H1 (cell line): ENCODE measurements around the gene TNFRSF18. TPM values are rescaled to one million over a fixed set of nuclear protein-coding genes. Genes with fewer than 3 reads are reported as not detected.

Experiments
- CTCF ChIA-PET: fragments of 300-600 bp; sonication (Branson Sonifier 250); formaldehyde crosslinking; loops from one replicate; lab custom pipeline; 2021; ENCODE audit not compliant: partially characterized antibody; lab: Charles Lee
- POLR2A ChIA-PET: fragments of 300-600 bp; sonication (Branson Sonifier 250); formaldehyde crosslinking; loops from one replicate; lab custom pipeline; 2021; ENCODE audit warnings: inconsistent platforms; ENCODE audit not compliant: partially characterized antibody; lab: Charles Lee
- DNase-seq, 2 experiments: peaks; one replicate each; pipeline versions ENCODE4 v3.0.0 to v3.0.0-alpha.2; 2010 to 2022; ENCODE audit warnings: low spot score in 2 of 2, low read depth in 1 of 2, mixed read lengths in 1 of 2
- FAIRE-seq: peaks from 2 replicates; lab custom pipeline; 2011; peaks lifted over from hg19 to GRCh38; lab: Jason Lieb, UNC
- H2AFZ ChIP-seq: 2 replicates; pipeline ENCODE4 v1.8.1; 2012; ENCODE audit warnings: low read length, inconsistent platforms
- H2AK5ac ChIP-seq: 2 replicates; pipeline ENCODE4 v1.6.1; 2013; ENCODE audit warnings: low read depth, low read length
- H2BK120ac ChIP-seq: replicated peaks from 2 replicates; pipeline ENCODE3; 2013; ENCODE audit warnings: low read depth, low read length, inconsistent platforms
- H2BK12ac ChIP-seq: 2 replicates; pipeline ENCODE4 v1.6.1; 2013; ENCODE audit warnings: low read depth, low read length
- H2BK15ac ChIP-seq: 2 replicates; pipeline ENCODE4 v1.6.1; 2013; ENCODE audit warnings: low read length
- H2BK20ac ChIP-seq: 2 replicates; pipeline ENCODE4 v1.6.1; 2013; ENCODE audit warnings: low read length
- H2BK5ac ChIP-seq: 2 replicates; pipeline ENCODE4 v1.6.1; 2013; ENCODE audit warnings: low read depth, low read length
- H3K14ac ChIP-seq: 2 replicates; pipeline ENCODE4 v1.6.1; 2013; ENCODE audit warnings: inconsistent platforms; ENCODE audit not compliant: insufficient read length
- H3K18ac ChIP-seq: 2 replicates; pipeline ENCODE4 v1.6.1; 2013; ENCODE audit warnings: low read length; ENCODE audit errors: extremely low read depth
- H3K23ac ChIP-seq: 2 replicates; pipeline ENCODE4 v1.6.1; 2013; ENCODE audit warnings: inconsistent platforms; ENCODE audit not compliant: insufficient read length
- H3K23me2 ChIP-seq: 2 replicates; pipeline ENCODE4 v1.6.1; 2013; ENCODE audit warnings: low read depth, low read length
- H3K27ac ChIP-seq: 2 replicates; pipeline ENCODE4 v1.6.1; 2011; ENCODE audit warnings: low read depth, low read length, inconsistent platforms
- H3K27me3 ChIP-seq, 4 experiments: replicated peaks in 1 of 4; 1 replicate in 1 of 4; 2 replicates in 3 of 4; pipeline versions ENCODE4 v1.6.1 to v1.8.1; 2011 to 2013; ENCODE audit warnings: low read length in 3 of 4, mild to moderate bottlenecking in 3 of 4, inconsistent platforms in 2 of 4, mixed read lengths in 2 of 4, moderate library complexity in 1 of 4; ENCODE audit not compliant: control insufficient read depth in 3 of 4, insufficient read depth in 3 of 4; ENCODE audit errors: extremely low read depth in 1 of 4
- H3K36me3 ChIP-seq, 4 experiments: 2 replicates each; pipeline versions ENCODE4 v1.6.1 to v1.8.1; 2011 to 2013; ENCODE audit warnings: mild to moderate bottlenecking in 4 of 4, low read length in 3 of 4, moderate library complexity in 2 of 4, control low read depth in 1 of 4, inconsistent platforms in 1 of 4; ENCODE audit not compliant: insufficient read depth in 4 of 4, control insufficient read depth in 2 of 4
- H3K4ac ChIP-seq: replicated peaks from 2 replicates; pipeline ENCODE3; 2013; ENCODE audit warnings: low read length, low read depth, mixed read lengths, inconsistent platforms; ENCODE audit not compliant: insufficient read length
- H3K4me1 ChIP-seq, 4 experiments: replicated peaks in 1 of 4; 1 replicate in 1 of 4; 2 replicates in 3 of 4; pipeline versions ENCODE4 v1.6.1 to v1.8.1; 2011 to 2013; ENCODE audit warnings: low read length in 3 of 4, inconsistent platforms in 2 of 4, mixed read lengths in 1 of 4; ENCODE audit not compliant: insufficient read depth in 4 of 4, control insufficient read depth in 3 of 4
- H3K4me2 ChIP-seq, 2 experiments: 2 replicates each; pipeline versions ENCODE4 v1.6.1 to v1.8.1; 2011 to 2013; ENCODE audit warnings: low read depth in 2 of 2, low read length in 2 of 2, control low read depth in 1 of 2, inconsistent platforms in 1 of 2, mild to moderate bottlenecking in 1 of 2; ENCODE audit not compliant: insufficient read depth in 1 of 2
- H3K4me3 ChIP-seq, 4 experiments: fragments of 200-600, 300-600 bp in 1 of 4; sonication (generic), shearing (Covaris generic), sonication (Bioruptor Twin) in 1 of 4; 2 replicates each; pipeline versions ENCODE4 v1.5.1 to v1.8.1; 2011 to 2016; ENCODE audit warnings: low read length in 4 of 4, low read depth in 3 of 4, control low read depth in 2 of 4, inconsistent platforms in 2 of 4, mild to moderate bottlenecking in 2 of 4, mixed read lengths in 1 of 4, moderate library complexity in 1 of 4; ENCODE audit not compliant: insufficient read depth in 2 of 4; ENCODE audit errors: extremely low read depth in 1 of 4
- H3K56ac ChIP-seq: replicated peaks from 2 replicates; pipeline ENCODE3; 2013; ENCODE audit warnings: low read depth, mild to moderate bottlenecking, mixed read lengths, low read length, inconsistent platforms; ENCODE audit not compliant: insufficient read length
- H3K79me1 ChIP-seq: 2 replicates; pipeline ENCODE4 v1.6.1; 2013; ENCODE audit warnings: low read depth, low read length, control low read depth
- H3K79me2 ChIP-seq, 2 experiments: 2 replicates each; pipeline versions ENCODE4 v1.6.1 to v1.8.1; 2012 to 2013; ENCODE audit warnings: low read length in 2 of 2, mild to moderate bottlenecking in 2 of 2, inconsistent platforms in 1 of 2; ENCODE audit not compliant: insufficient read depth in 2 of 2, control insufficient read depth in 1 of 2
- H3K9ac ChIP-seq, 4 experiments: replicated peaks in 1 of 4; 1 replicate in 1 of 4; 2 replicates in 3 of 4; pipeline versions ENCODE4 v1.6.1 to v1.8.1; 2011 to 2013; ENCODE audit warnings: low read depth in 3 of 4, low read length in 3 of 4, control low read depth in 2 of 4, mild to moderate bottlenecking in 2 of 4, moderate library complexity in 2 of 4, inconsistent platforms in 1 of 4; ENCODE audit errors: extremely low read depth in 1 of 4
- H3K9me3 ChIP-seq, 2 experiments: 2 replicates each; pipeline versions ENCODE4 v1.6.1 to v1.8.1; 2012 to 2013; ENCODE audit warnings: mild to moderate bottlenecking in 2 of 2, moderate library complexity in 2 of 2, control low read depth in 1 of 2, inconsistent platforms in 1 of 2, low read depth in 1 of 2, low read length in 1 of 2, mixed read lengths in 1 of 2; ENCODE audit not compliant: insufficient read depth in 2 of 2
- H4K20me1 ChIP-seq, 2 experiments: replicated peaks in 1 of 2; 2 replicates each; pipeline versions ENCODE3 to v1.8.1; 2011 to 2013; ENCODE audit warnings: inconsistent platforms in 2 of 2, low read length in 2 of 2, mild to moderate bottlenecking in 1 of 2; ENCODE audit not compliant: insufficient read depth in 2 of 2, control insufficient read depth in 1 of 2
- H4K5ac ChIP-seq: 2 replicates; pipeline ENCODE4 v1.6.1; 2013; ENCODE audit warnings: low read length, low read depth, mixed read lengths, inconsistent platforms; ENCODE audit not compliant: insufficient read length
- H4K8ac ChIP-seq: 2 replicates; pipeline ENCODE4 v1.8.0; 2013; ENCODE audit warnings: mild to moderate bottlenecking, moderate library complexity, low read length, inconsistent platforms; ENCODE audit not compliant: insufficient read depth; ENCODE audit errors: extremely low read depth
- H4K91ac ChIP-seq: replicated peaks from 2 replicates; pipeline ENCODE3; 2013; ENCODE audit warnings: low read length, mixed read lengths, inconsistent platforms; ENCODE audit not compliant: insufficient read length
- ATF2 ChIP-seq: IDR thresholded peaks from 2 replicates; pipeline ENCODE4 v1.6.1; 2012; ENCODE audit warnings: low read length, inconsistent platforms
- ATF3 ChIP-seq: IDR thresholded peaks from 2 replicates; pipeline ENCODE4 v1.6.1; 2011; ENCODE audit warnings: low read depth, mild to moderate bottlenecking, low read length; ENCODE audit not compliant: insufficient read depth
- CHD2 ChIP-seq: IDR thresholded peaks from 2 replicates; pipeline ENCODE4 v1.6.1; 2012; ENCODE audit warnings: low read length, improper control_type of control experiment
- E2F6 ChIP-seq: IDR thresholded peaks from 2 replicates; pipeline ENCODE4 v1.6.1; 2012; ENCODE audit warnings: inconsistent platforms
- EGR1 ChIP-seq: IDR thresholded peaks from 2 replicates; pipeline ENCODE4 v1.6.1; 2011; ENCODE audit warnings: low read depth, low read length, borderline replicate concordance
- GTF2F1 ChIP-seq: IDR thresholded peaks from 2 replicates; pipeline ENCODE4 v1.6.1; 2012; ENCODE audit warnings: low read depth, low read length, improper control_type of control experiment, borderline replicate concordance
- RAD21 ChIP-seq, 2 experiments: IDR thresholded peaks in 1 of 2; conservative IDR thresholded peaks in 1 of 2; 2 replicates each; pipeline ENCODE4 v1.6.1; 2011; ENCODE audit warnings: low read depth in 2 of 2, low read length in 2 of 2, improper control_type of control experiment in 1 of 2, inconsistent platforms in 1 of 2, mild to moderate bottlenecking in 1 of 2, moderate library complexity in 1 of 2
- RFX5 ChIP-seq: IDR thresholded peaks from 2 replicates; pipeline ENCODE4 v1.6.1; 2011; ENCODE audit warnings: low read depth, low read length, improper control_type of control experiment, borderline replicate concordance
- SIRT6 ChIP-seq: IDR thresholded peaks from one replicate; pipeline ENCODE4 v1.7.1; 2012; ENCODE audit warnings: low read length, inconsistent platforms
- SUZ12 ChIP-seq: fragments of 200-600 bp; sonication (generic); IDR thresholded peaks from 2 replicates; pipeline ENCODE4 v1.6.1; 2012; ENCODE audit warnings: mild to moderate bottlenecking, inconsistent platforms, low read length, moderate library complexity, mixed read lengths
- WGBS, 2 experiments: shearing (Covaris generic) in 1 of 2; methylation state at CpG; one replicate each; pipeline versions ENCODE4 v1.1.6 to v1.1.7; 2013 to 2015; ENCODE audit warnings: low lambda C conversion rate in 2 of 2, mixed read lengths in 2 of 2, inconsistent platforms in 1 of 2, low coverage in 1 of 2, missing lambda C conversion rate in 1 of 2; ENCODE audit not compliant: insufficient replicate concordance in 2 of 2, insufficient coverage in 1 of 2, insufficient read length in 1 of 2; ENCODE audit errors: extremely low coverage in 1 of 2, missing lambda C conversion rate in 1 of 2; 5-methylcytosine and 5-hydroxymethylcytosine counted together
- polyA plus RNA-seq, 7 experiments: library from polyadenylated mRNA; depleted of rRNA in 3 of 7; stranded (reverse) in 5 of 7; unstranded in 2 of 7; fragments of >200 nt in 5 of 7; fragments of 200-250 nt in 2 of 7; gene quantifications; 1 replicate in 5 of 7; 2 replicates in 1 of 7; 4 replicates in 1 of 7; pipeline versions ENCODE4 v1.2.1 to v1.2.3, GENCODE V29; 2011 to 2013; ENCODE audit warnings: missing spikeins in 2 of 7, mixed read lengths in 2 of 7
- total RNA-seq: library from RNA; stranded (reverse); fragmentation: NEBNext Ultra II Directional; extraction: Animal tissue kit (Norgen Biotek cat#: 25700); gene quantifications from 2 replicates; pipeline ENCODE4 v1.2.1, GENCODE V29; 2021

TNFRSF18 gene
- total and polyA plus RNA-seq, 2 of the 8 experiments (the other 6 are each of a cell fraction or from before 2014, with no cell fraction given), result 1.5 to 2.5 TPM

GRCh38 chr1:1243807-1244191 lies 37.4 kb upstream of the TNFRSF18 start:
- WGBS, 2 experiments, result 91% methylated on average over 17 of the region's 23 CpGs; no CpG with 5 or more reads in 1 of the 2 experiments
- peaks cover 0 to 10% (median 1%) of the 10 kb centered on the region in 4 experiments; a peak in 5 of 7 replicates for H3K4me1 ChIP-seq
- TF ChIP-seq SIRT6 (no peak), SUZ12 (no peak), RFX5 (no peak), EGR1 (no peak), E2F6 (no peak), CHD2 (no peak), GTF2F1 (no peak), ATF2 (no peak), ATF3 (no peak), RAD21 (IDR thresholded peaks at IDR 0.05 in 1 of 2, conservative IDR thresholded peaks at IDR 0.05 in 1 of 2; ENCODE audit: low read depth in 2 of 2, low read length in 2 of 2) (no peak)
- TF ChIP-seq, all 59 proteins: peak for 0
- Histone ChIP-seq H2BK12ac (no peak overlapping the region), H4K91ac (no peak overlapping the region), H3K79me2 (no peaks in the 10 kb centered on the region; a peak in 1 of 4 replicates), H3K36me3 (no peaks in the 10 kb centered on the region), H4K8ac (peak overlapping the region; percentile 25; the same call in 1 of the 2 replicates), H3K23me2 (no peaks in the 10 kb centered on the region; the same call in 1 of the 2 replicates), H3K23ac (no peak overlapping the region), H3K27ac (no peak overlapping the region), H3K79me1 (no peaks in the 10 kb centered on the region), H2AFZ (no peak overlapping the region), H3K18ac (no peak overlapping the region), H3K56ac (no peak overlapping the region), H3K9ac (no peak overlapping the region), H4K5ac (no peak overlapping the region), H2BK15ac (no peak overlapping the region), H2BK5ac (no peak overlapping the region), H4K20me1 (peaks cover 4 to 9% of the 10 kb centered on the region in 2 experiments), H3K14ac (no peak overlapping the region), H2AK5ac (no peak overlapping the region), H3K9me3 (no peaks in the 10 kb centered on the region), H3K4ac (no peak overlapping the region), H3K4me3 (no peak overlapping the region), H2BK20ac (no peak overlapping the region), H3K4me2 (no peak overlapping the region), H2BK120ac (no peak overlapping the region), H3K27me3 (peaks cover 2 to 19% (median 11%) of the 10 kb centered on the region in 4 experiments; a peak in 6 of 7 replicates)
- ChIA-PET CTCF (interaction anchor here (0.8 to 1.1 kb wide), 3 partner anchors 9 to 122 kb away, joined by 3 to 5 read pairs (median 3); no protein-coding TSS in a partner anchor), POLR2A (interaction anchor here (0.8 kb wide), 1 partner anchor 212 kb away, joined by 3 read pairs; no protein-coding TSS in a partner anchor)
- DNase-seq, result no peak
- no peak for FAIRE-seq
